ENCODE measurements around the gene PRMT2. TPM values are rescaled to one million over a fixed set of nuclear protein-coding genes. Genes with fewer than 3 reads are reported as not detected.

PRMT2 gene
- total and polyA plus RNA-seq, 2 donors (not counting 1 experiment from before 2014, with no cell fraction given): 80.1 to 102 TPM

DNA sequence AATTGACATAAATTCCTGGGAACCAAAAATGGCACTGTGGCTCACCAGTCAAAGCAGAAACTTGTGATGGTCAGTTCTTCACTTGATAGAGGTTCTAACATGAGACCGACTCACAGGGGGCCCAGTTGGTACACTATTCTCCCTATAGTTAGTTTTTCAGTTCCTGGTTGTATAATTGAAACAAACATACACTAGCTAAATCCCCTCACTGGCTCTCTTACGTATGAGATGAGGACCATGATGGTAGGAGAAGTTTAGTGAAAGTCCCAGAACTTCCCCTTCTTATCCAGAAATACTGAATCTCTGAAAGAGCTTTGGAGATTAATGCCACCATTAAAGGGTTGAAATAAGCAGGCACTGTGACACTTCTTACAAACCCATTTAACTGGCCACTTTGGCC is 27.8 kb upstream of the PRMT2 start:
- TF ChIP-seq EZH2 (IDR thresholded peaks at IDR 0.05; ENCODE audit: borderline replicate concordance, insufficient read depth, low read depth, low read length, poor library complexity, severe bottlenecking) (no peak), CTCF (IDR thresholded peaks at IDR 0.05) (no peak)
- Mint-ChIP-seq H3K27ac (no peak overlapping the region), H3K4me1 (peaks cover 23% of the 10 kb centered on the region), H3K4me3 (no peak overlapping the region), H3K27me3 (no peaks in the 10 kb centered on the region), H3K9me3 (ENCODE audit: insufficient read depth) (no peaks in the 10 kb centered on the region)
- H3K36me3 ChIP-seq (replicated peaks in 1 of 2; ENCODE audit: control extremely low read depth in 1 of 2, control insufficient read depth in 1 of 2, extremely low read depth in 1 of 2, insufficient read depth in 2 of 2, low read length in 1 of 2): no peaks in the 10 kb centered on the region
- H3K27me3 ChIP-seq (replicated peaks in 1 of 4; ENCODE audit: control extremely low read depth in 1 of 4, control insufficient read depth in 3 of 4, insufficient read depth in 4 of 4, low read length in 3 of 4): no peaks in the 10 kb centered on the region
- ATAC-seq (ENCODE audit: low read depth) (no peak), DNase-seq (no peak)
- H3K27ac ChIP-seq (ENCODE audit: low read length in 2 of 2): no peak overlapping the region
- no CpG with 5 or more reads among the region's 2 CpGs for WGBS (ENCODE audit: insufficient coverage)
- no peak overlapping the region for H2AFZ ChIP-seq (ENCODE audit: insufficient read depth, low read depth, low read length, poor library complexity, severe bottlenecking)
- H3K4me2 ChIP-seq (replicated peaks; ENCODE audit: low read depth, low read length, poor library complexity, severe bottlenecking): no peak overlapping the region
- no peaks in the 10 kb centered on the region for H4K20me1 ChIP-seq (ENCODE audit: control insufficient read depth, insufficient read depth, low read length, poor library complexity, severe bottlenecking)
- peaks cover 1 to 14% (median 11%) of the 10 kb centered on the region in 3 donors for H3K9me3 ChIP-seq (ENCODE audit: control extremely low read depth in 1 of 3, control insufficient read depth in 2 of 3, insufficient read depth in 1 of 3, low read length in 2 of 3)
- intact Hi-C loops (cut with micrococcal nuclease): no loop called here
- H3K9ac ChIP-seq (ENCODE audit: low read length): no peak overlapping the region
- no peak overlapping the region for H3K4me3 ChIP-seq (ENCODE audit: control extremely low read depth in 1 of 5, extremely low read depth in 1 of 5, insufficient read depth in 1 of 5, low read depth in 2 of 5, low read length in 4 of 5)
- CTCF ChIA-PET: no interaction called here
- peaks cover 9 to 23% of the 10 kb centered on the region in 2 donors for H3K4me1 ChIP-seq (ENCODE audit: control insufficient read depth in 2 of 2, insufficient read depth in 2 of 2, low read length in 2 of 2)
- POLR2A ChIA-PET: no interaction called here
- no peaks in the 10 kb centered on the region for H3K79me2 ChIP-seq (ENCODE audit: control insufficient read depth, insufficient read depth, low read length)

DNA sequence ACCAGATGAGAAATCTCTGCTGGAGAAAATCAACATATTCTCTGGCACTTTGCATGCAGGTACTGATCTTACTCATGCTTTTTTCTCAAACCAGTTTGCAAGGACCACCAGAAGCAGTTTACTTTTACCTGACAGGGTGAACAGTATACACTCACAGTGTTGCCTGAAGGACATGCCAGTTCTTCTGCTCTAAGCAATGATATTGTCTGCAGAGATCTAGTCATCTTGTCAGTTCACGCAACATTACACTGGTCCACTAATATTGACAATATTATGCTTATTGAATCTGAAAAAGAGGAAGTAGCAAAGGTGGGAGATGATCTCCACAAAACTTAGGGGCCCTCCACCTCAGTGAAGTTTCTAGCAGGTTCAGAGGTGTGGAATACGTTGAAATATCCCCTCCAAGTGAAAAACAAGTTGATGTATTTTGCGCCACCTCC is 26.8 kb upstream of the PRMT2 start:
- no peak for ATAC-seq (ENCODE audit: low read depth)
- intact Hi-C loops (cut with micrococcal nuclease): no loop called here
- peaks cover 23% of the 10 kb centered on the region for H3K4me1 Mint-ChIP-seq
- TF ChIP-seq EZH2 (IDR thresholded peaks at IDR 0.05; ENCODE audit: borderline replicate concordance, insufficient read depth, low read depth, low read length, poor library complexity, severe bottlenecking) (no peak), CTCF (IDR thresholded peaks at IDR 0.05) (no peak)
- H4K20me1 ChIP-seq (ENCODE audit: control insufficient read depth, insufficient read depth, low read length, poor library complexity, severe bottlenecking): no peaks in the 10 kb centered on the region
- no peak overlapping the region for H3K4me3 Mint-ChIP-seq
- H3K4me3 ChIP-seq (ENCODE audit: control extremely low read depth in 1 of 5, extremely low read depth in 1 of 5, insufficient read depth in 1 of 5, low read depth in 2 of 5, low read length in 4 of 5): no peak overlapping the region
- no peak overlapping the region for H3K4me2 ChIP-seq (replicated peaks; ENCODE audit: low read depth, low read length, poor library complexity, severe bottlenecking)
- no CpG with 5 or more reads among the region's 3 CpGs for WGBS (ENCODE audit: insufficient coverage)
- no peak overlapping the region for H3K27ac ChIP-seq (ENCODE audit: low read length in 2 of 2)
- peaks cover 1 to 14% (median 11%) of the 10 kb centered on the region in 3 donors for H3K9me3 ChIP-seq (ENCODE audit: control extremely low read depth in 1 of 3, control insufficient read depth in 2 of 3, insufficient read depth in 1 of 3, low read length in 2 of 3)
- no peaks in the 10 kb centered on the region for H3K36me3 ChIP-seq (replicated peaks in 1 of 2; ENCODE audit: control extremely low read depth in 1 of 2, control insufficient read depth in 1 of 2, extremely low read depth in 1 of 2, insufficient read depth in 2 of 2, low read length in 1 of 2)
- H3K27me3 ChIP-seq (replicated peaks in 1 of 4; ENCODE audit: control extremely low read depth in 1 of 4, control insufficient read depth in 3 of 4, insufficient read depth in 4 of 4, low read length in 3 of 4): no peaks in the 10 kb centered on the region
- peaks cover 9 to 23% of the 10 kb centered on the region in 2 donors for H3K4me1 ChIP-seq (ENCODE audit: control insufficient read depth in 2 of 2, insufficient read depth in 2 of 2, low read length in 2 of 2)
- ChIA-PET POLR2A (no interaction called here), CTCF (no interaction called here)
- no peaks in the 10 kb centered on the region for H3K9me3 Mint-ChIP-seq (ENCODE audit: insufficient read depth)
- peaks cover 3% of the 10 kb centered on the region for H3K27me3 Mint-ChIP-seq
- H3K27ac Mint-ChIP-seq: no peak overlapping the region
- no peak overlapping the region for H3K9ac ChIP-seq (ENCODE audit: low read length)
- no peaks in the 10 kb centered on the region for H3K79me2 ChIP-seq (ENCODE audit: control insufficient read depth, insufficient read depth, low read length)
- no peak for DNase-seq
- H2AFZ ChIP-seq (ENCODE audit: insufficient read depth, low read depth, low read length, poor library complexity, severe bottlenecking): no peak overlapping the region

All from B cell (primary cell).